ENCODE results near the gene RAB23.
"Not testable (repeated sequence)": the region's sequence is repeated elsewhere in the genome, so short reads cannot be mapped to it uniquely, and the experiment has no call there.

The RAB23 gene

GRCh38 chr6:57255451-57256169 is 33.5 kb upstream of the RAB23 start:
- no peaks in the 10 kb centered on the region for H3K9me3 ChIP-seq (ENCODE audit: control insufficient read depth, insufficient read depth, low read length)
- H3K4me1 ChIP-seq (ENCODE audit: control insufficient read depth, insufficient read depth, low read length), result no peaks in the 10 kb centered on the region
- no peak overlapping the region for H3K9ac ChIP-seq (ENCODE audit: low read depth, low read length)
- H3K4me3 ChIP-seq (ENCODE audit: low read depth, low read length), result no peak overlapping the region
- H3K36me3 ChIP-seq (ENCODE audit: control insufficient read depth, insufficient read depth, low read length), result no peaks in the 10 kb centered on the region
- no peaks in the 10 kb centered on the region for H3K27me3 ChIP-seq (ENCODE audit: control insufficient read depth, insufficient read depth, low read length)

GRCh38 chr6:57254055-57254717 is 32.1 kb upstream of the RAB23 start:
- H3K4me3 ChIP-seq (ENCODE audit: low read depth, low read length), result no peak overlapping the region
- no peaks in the 10 kb centered on the region for H3K4me1 ChIP-seq (ENCODE audit: control insufficient read depth, insufficient read depth, low read length)
- no peaks in the 10 kb centered on the region for H3K27me3 ChIP-seq (ENCODE audit: control insufficient read depth, insufficient read depth, low read length)
- H3K9ac ChIP-seq (ENCODE audit: low read depth, low read length), result no peak overlapping the region
- no peaks in the 10 kb centered on the region for H3K36me3 ChIP-seq (ENCODE audit: control insufficient read depth, insufficient read depth, low read length)
- no peaks in the 10 kb centered on the region for H3K9me3 ChIP-seq (ENCODE audit: control insufficient read depth, insufficient read depth, low read length)

GRCh38 chr6:57252975-57253374 is 30.9 kb upstream of the RAB23 start:
- Histone ChIP-seq H3K9ac (ENCODE audit: low read depth, low read length) (no peak overlapping the region), H3K4me1 (ENCODE audit: control insufficient read depth, insufficient read depth, low read length) (no peaks in the 10 kb centered on the region), H3K4me3 (ENCODE audit: low read depth, low read length) (no peak overlapping the region), H3K27me3 (ENCODE audit: control insufficient read depth, insufficient read depth, low read length) (no peaks in the 10 kb centered on the region), H3K36me3 (ENCODE audit: control insufficient read depth, insufficient read depth, low read length) (no peaks in the 10 kb centered on the region), H3K9me3 (ENCODE audit: control insufficient read depth, insufficient read depth, low read length) (no peaks in the 10 kb centered on the region)

- Histone ChIP-seq H3K9ac (ENCODE audit: low read depth, low read length) (no peak overlapping the region), H3K4me1 (ENCODE audit: control insufficient read depth, insufficient read depth, low read length) (no peaks in the 10 kb centered on the region), H3K9me3 (ENCODE audit: control insufficient read depth, insufficient read depth, low read length) (no peaks in the 10 kb centered on the region), H3K27me3 (ENCODE audit: control insufficient read depth, insufficient read depth, low read length) (no peaks in the 10 kb centered on the region), H3K36me3 (ENCODE audit: control insufficient read depth, insufficient read depth, low read length) (no peaks in the 10 kb centered on the region), H3K4me3 (ENCODE audit: low read depth, low read length) (no peak overlapping the region)
Observed at GRCh38 chr6:57252137-57252536, 30.0 kb upstream of the RAB23 start.

- Histone ChIP-seq H3K36me3 (ENCODE audit: control insufficient read depth, insufficient read depth, low read length) (no peaks in the 10 kb centered on the region), H3K4me1 (ENCODE audit: control insufficient read depth, insufficient read depth, low read length) (no peaks in the 10 kb centered on the region), H3K9ac (ENCODE audit: low read depth, low read length) (no peak overlapping the region), H3K27me3 (ENCODE audit: control insufficient read depth, insufficient read depth, low read length) (no peaks in the 10 kb centered on the region), H3K4me3 (ENCODE audit: low read depth, low read length) (no peak overlapping the region), H3K9me3 (ENCODE audit: control insufficient read depth, insufficient read depth, low read length) (no peaks in the 10 kb centered on the region)
Observed at GRCh38 chr6:57250348-57250747, 28.2 kb upstream of the RAB23 start.

GRCh38 chr6:57248311-57248895 is 26.3 kb upstream of the RAB23 start:
- Histone ChIP-seq H3K27me3 (ENCODE audit: control insufficient read depth, insufficient read depth, low read length) (no peaks in the 10 kb centered on the region), H3K9me3 (ENCODE audit: control insufficient read depth, insufficient read depth, low read length) (no peaks in the 10 kb centered on the region), H3K4me3 (ENCODE audit: low read depth, low read length) (no peak overlapping the region), H3K9ac (ENCODE audit: low read depth, low read length) (no peak overlapping the region), H3K36me3 (ENCODE audit: control insufficient read depth, insufficient read depth, low read length) (no peaks in the 10 kb centered on the region), H3K4me1 (ENCODE audit: control insufficient read depth, insufficient read depth, low read length) (no peaks in the 10 kb centered on the region)

GRCh38 chr6:57247603-57248002 is 25.5 kb upstream of the RAB23 start:
- H3K9me3 ChIP-seq (ENCODE audit: control insufficient read depth, insufficient read depth, low read length), result no peaks in the 10 kb centered on the region
- no peaks in the 10 kb centered on the region for H3K36me3 ChIP-seq (ENCODE audit: control insufficient read depth, insufficient read depth, low read length)
- H3K4me1 ChIP-seq (ENCODE audit: control insufficient read depth, insufficient read depth, low read length), result no peaks in the 10 kb centered on the region
- H3K27me3 ChIP-seq (ENCODE audit: control insufficient read depth, insufficient read depth, low read length), result no peaks in the 10 kb centered on the region
- H3K4me3 ChIP-seq (ENCODE audit: low read depth, low read length), result no peak overlapping the region
- H3K9ac ChIP-seq (ENCODE audit: low read depth, low read length), result no peak overlapping the region

GRCh38 chr6:57246307-57246706 is 24.2 kb upstream of the RAB23 start:
- Histone ChIP-seq H3K9ac (ENCODE audit: low read depth, low read length) (no peak overlapping the region), H3K27me3 (ENCODE audit: control insufficient read depth, insufficient read depth, low read length) (no peaks in the 10 kb centered on the region), H3K36me3 (ENCODE audit: control insufficient read depth, insufficient read depth, low read length) (no peaks in the 10 kb centered on the region), H3K9me3 (ENCODE audit: control insufficient read depth, insufficient read depth, low read length) (no peaks in the 10 kb centered on the region), H3K4me1 (ENCODE audit: control insufficient read depth, insufficient read depth, low read length) (no peaks in the 10 kb centered on the region), H3K4me3 (ENCODE audit: low read depth, low read length) (no peak overlapping the region)

GRCh38 chr6:57243954-57244353 is 21.8 kb upstream of the RAB23 start:
- Histone ChIP-seq H3K9ac (ENCODE audit: low read depth, low read length) (no peak overlapping the region), H3K9me3 (ENCODE audit: control insufficient read depth, insufficient read depth, low read length) (no peaks in the 10 kb centered on the region), H3K27me3 (ENCODE audit: control insufficient read depth, insufficient read depth, low read length) (no peaks in the 10 kb centered on the region)

GRCh38 chr6:57243526-57243925 is 21.4 kb upstream of the RAB23 start:
- not testable (repeated sequence) for H3K27me3 ChIP-seq (ENCODE audit: control insufficient read depth, insufficient read depth, low read length); H3K9me3 ChIP-seq (ENCODE audit: control insufficient read depth, insufficient read depth, low read length); H3K36me3 ChIP-seq (ENCODE audit: control insufficient read depth, insufficient read depth, low read length); H3K4me3 ChIP-seq (ENCODE audit: low read depth, low read length); H3K9ac ChIP-seq (ENCODE audit: low read depth, low read length); H3K4me1 ChIP-seq (ENCODE audit: control insufficient read depth, insufficient read depth, low read length)

More at GRCh38 chr6:57243954-57244353, 21.8 kb upstream of the RAB23 start:
- Histone ChIP-seq H3K4me3 (ENCODE audit: low read depth, low read length) (no peak overlapping the region), H3K4me1 (ENCODE audit: control insufficient read depth, insufficient read depth, low read length) (no peaks in the 10 kb centered on the region), H3K36me3 (ENCODE audit: control insufficient read depth, insufficient read depth, low read length) (no peaks in the 10 kb centered on the region)

- Histone ChIP-seq H3K36me3 (ENCODE audit: control insufficient read depth, insufficient read depth, low read length) (no peaks in the 10 kb centered on the region), H3K4me1 (ENCODE audit: control insufficient read depth, insufficient read depth, low read length) (no peaks in the 10 kb centered on the region), H3K9me3 (ENCODE audit: control insufficient read depth, insufficient read depth, low read length) (no peaks in the 10 kb centered on the region), H3K27me3 (ENCODE audit: control insufficient read depth, insufficient read depth, low read length) (no peaks in the 10 kb centered on the region), H3K4me3 (ENCODE audit: low read depth, low read length) (no peak overlapping the region), H3K9ac (ENCODE audit: low read depth, low read length) (no peak overlapping the region)
Observed at GRCh38 chr6:57242505-57242904, 20.4 kb upstream of the RAB23 start.

GRCh38 chr6:57226221-57226620 is 4.1 kb upstream of the RAB23 start:
- Histone ChIP-seq H3K27me3 (ENCODE audit: control insufficient read depth, insufficient read depth, low read length) (no peaks in the 10 kb centered on the region), H3K36me3 (ENCODE audit: control insufficient read depth, insufficient read depth, low read length) (no peaks in the 10 kb centered on the region), H3K4me3 (ENCODE audit: low read depth, low read length) (no peak overlapping the region), H3K9me3 (ENCODE audit: control insufficient read depth, insufficient read depth, low read length) (no peaks in the 10 kb centered on the region), H3K9ac (ENCODE audit: low read depth, low read length) (no peak overlapping the region), H3K4me1 (ENCODE audit: control insufficient read depth, insufficient read depth, low read length) (peaks cover 2% of the 10 kb centered on the region)
